ENCODE data around the gene PDX1.
A peak's percentile ranks its signal among the peaks of the same experiment; 100 is the strongest.
"Not testable (repeated sequence)": the region's sequence is repeated elsewhere in the genome, so short reads cannot be mapped to it uniquely, and the experiment has no call there.

PDX1 gene

GRCh38 chr13:27956576-27957300 lies 36.9 kb downstream of the PDX1 start:
- DNase-seq (ENCODE audit: low read depth in 2 of 2): no peak

- DNase-seq (ENCODE audit: low read depth in 2 of 2): no peak
Observed at GRCh38 chr13:27959976-27960361, 40.2 kb downstream of the PDX1 start.

GRCh38 chr13:27960362-27961226 lies 40.8 kb downstream of the PDX1 start:
- DNase-seq (ENCODE audit: low read depth in 2 of 2): peak in 1 of 2 donors; percentile 21

GRCh38 chr13:27961227-27962085 lies 41.7 kb downstream of the PDX1 start:
- no peak for DNase-seq (ENCODE audit: low read depth in 2 of 2)

- DNase-seq (ENCODE audit: low read depth in 2 of 2): no peak
Observed at GRCh38 chr13:27962128-27962841, 42.5 kb downstream of the PDX1 start.

GRCh38 chr13:27962982-27963381 lies 43.2 kb downstream of the PDX1 start:
- DNase-seq (ENCODE audit: low read depth in 2 of 2): no peak

GRCh38 chr13:27963491-27963890 lies 43.7 kb downstream of the PDX1 start:
- no peak for DNase-seq (ENCODE audit: low read depth in 2 of 2)

- not testable (repeated sequence) for DNase-seq (ENCODE audit: low read depth in 2 of 2)
Observed at GRCh38 chr13:27964206-27964605, 44.4 kb downstream of the PDX1 start.

- DNase-seq (ENCODE audit: low read depth in 2 of 2): no peak
Observed at GRCh38 chr13:27964741-27965323, 45.0 kb downstream of the PDX1 start.

- no peak for DNase-seq (ENCODE audit: low read depth in 2 of 2)
Observed at GRCh38 chr13:27965343-27965739, 45.5 kb downstream of the PDX1 start.

GRCh38 chr13:27965740-27966640 lies 46.2 kb downstream of the PDX1 start:
- DNase-seq (ENCODE audit: low read depth in 2 of 2): no peak

- no peak for DNase-seq (ENCODE audit: low read depth in 2 of 2)
Observed at GRCh38 chr13:27966641-27967202, 46.9 kb downstream of the PDX1 start.

GRCh38 chr13:27967203-27967735 lies 47.5 kb downstream of the PDX1 start:
- no peak for DNase-seq (ENCODE audit: low read depth in 2 of 2)

- no peak for DNase-seq (ENCODE audit: low read depth in 2 of 2)
Observed at GRCh38 chr13:27967736-27968315, 48.0 kb downstream of the PDX1 start.

- DNase-seq (ENCODE audit: low read depth in 2 of 2): no peak
Observed at GRCh38 chr13:27968316-27969081, 48.7 kb downstream of the PDX1 start.

GRCh38 chr13:27969082-27969865 lies 49.5 kb downstream of the PDX1 start, which contains the start of gene CDX2:
CDX2 (minus strand) TSS chr13:27969315; CDS start chr13:27969006, 309 bp downstream.
- no peak for DNase-seq (ENCODE audit: low read depth in 2 of 2)

GRCh38 chr13:27969866-27970229 lies 50.0 kb downstream of the PDX1 start:
- no peak for DNase-seq (ENCODE audit: low read depth in 2 of 2)

All from stimulated activated CD4-positive, alpha-beta T cell treated with anti-CD3 and anti-CD28 coated beads, Interleukin-15, amount 100 ng/mL, for 48 hours (primary cell).